Loucy (cell line): ENCODE results near the gene PITRM1.

ENCODE experiments used
- H2AFZ ChIP-seq: fragments of 200-600 bp; sonication (generic); 2 replicates; pipeline ENCODE4 v1.6.0; 2016; ENCODE audit warnings: antibody characterized with exemption, mild to moderate bottlenecking, low read length, moderate library complexity
- H3F3A ChIP-seq: fragments of 200-600 bp; 2 replicates; pipeline ENCODE4 v1.6.0; 2016; ENCODE audit warnings: antibody characterized with exemption, low read depth, mild to moderate bottlenecking
- H3K27me3 ChIP-seq: fragments of 200-600 bp; sonication (generic); 2 replicates; pipeline ENCODE4 v1.6.1; 2014; ENCODE audit warnings: low read length, mild to moderate bottlenecking; ENCODE audit not compliant: insufficient read depth, poor library complexity, severe bottlenecking
- H3K36me3 ChIP-seq: fragments of 200-600 bp; sonication (generic); 2 replicates; pipeline ENCODE4 v1.6.1; 2016; ENCODE audit warnings: low read length; ENCODE audit not compliant: insufficient read depth
- H3K4me1 ChIP-seq: fragments of 200-600 bp; sonication (generic); 2 replicates; pipeline ENCODE4 v1.5.1; 2014; ENCODE audit warnings: low read length, mild to moderate bottlenecking; ENCODE audit not compliant: insufficient read depth, poor library complexity, severe bottlenecking
- H3K4me2 ChIP-seq: fragments of 200-600 bp; sonication (generic); 2 replicates; pipeline ENCODE4 v1.6.0; 2014; ENCODE audit warnings: antibody characterized with exemption, low read length, low read depth, mild to moderate bottlenecking; ENCODE audit not compliant: poor library complexity, severe bottlenecking
- H3K4me3 ChIP-seq: fragments of 200-600 bp; sonication (generic); 2 replicates; pipeline ENCODE4 v1.5.1; 2014; ENCODE audit warnings: low read length, mild to moderate bottlenecking, mixed read lengths; ENCODE audit not compliant: poor library complexity, severe bottlenecking
- H3K79me2 ChIP-seq: fragments of 200-600 bp; sonication (generic); 2 replicates; pipeline ENCODE4 v1.6.1; 2014; ENCODE audit warnings: low read length; ENCODE audit not compliant: insufficient read depth
- H3K9ac ChIP-seq: fragments of 200-600 bp; sonication (generic); 2 replicates; pipeline ENCODE4 v1.6.0; 2014; ENCODE audit warnings: mild to moderate bottlenecking, low read depth, low read length, moderate library complexity; ENCODE audit not compliant: poor library complexity, severe bottlenecking
- H3K9me2 ChIP-seq: fragments of 200-600 bp; sonication (generic); replicated peaks from 2 replicates; pipeline ENCODE4 v1.6.1; 2016; ENCODE audit warnings: low read depth, low read length, mixed read lengths
- H3K9me3 ChIP-seq: fragments of 200-600 bp; sonication (generic); 2 replicates; pipeline ENCODE4 v1.6.1; 2014; ENCODE audit warnings: mild to moderate bottlenecking, antibody characterized with exemption, low read length, low read depth; ENCODE audit not compliant: insufficient read depth
- H4K20me1 ChIP-seq: fragments of 200-600 bp; sonication (generic); 2 replicates; pipeline ENCODE4 v1.6.0; 2014; ENCODE audit warnings: antibody characterized with exemption, low read length, mild to moderate bottlenecking; ENCODE audit not compliant: insufficient read depth, poor library complexity, severe bottlenecking
- CTCF ChIP-seq: fragments of 200-600 bp; sonication (generic); conservative IDR thresholded peaks from 2 replicates; pipeline ENCODE4 v1.5.1; 2014; ENCODE audit warnings: mild to moderate bottlenecking, antibody characterized with exemption, low read length
- EZH2phosphoT487 ChIP-seq: fragments of 200-600 bp; IDR thresholded peaks from 2 replicates; pipeline ENCODE4 v1.6.1; 2018; ENCODE audit warnings: antibody characterized with exemption, mild to moderate bottlenecking, moderate library complexity, borderline replicate concordance

The PITRM1 gene

DNA sequence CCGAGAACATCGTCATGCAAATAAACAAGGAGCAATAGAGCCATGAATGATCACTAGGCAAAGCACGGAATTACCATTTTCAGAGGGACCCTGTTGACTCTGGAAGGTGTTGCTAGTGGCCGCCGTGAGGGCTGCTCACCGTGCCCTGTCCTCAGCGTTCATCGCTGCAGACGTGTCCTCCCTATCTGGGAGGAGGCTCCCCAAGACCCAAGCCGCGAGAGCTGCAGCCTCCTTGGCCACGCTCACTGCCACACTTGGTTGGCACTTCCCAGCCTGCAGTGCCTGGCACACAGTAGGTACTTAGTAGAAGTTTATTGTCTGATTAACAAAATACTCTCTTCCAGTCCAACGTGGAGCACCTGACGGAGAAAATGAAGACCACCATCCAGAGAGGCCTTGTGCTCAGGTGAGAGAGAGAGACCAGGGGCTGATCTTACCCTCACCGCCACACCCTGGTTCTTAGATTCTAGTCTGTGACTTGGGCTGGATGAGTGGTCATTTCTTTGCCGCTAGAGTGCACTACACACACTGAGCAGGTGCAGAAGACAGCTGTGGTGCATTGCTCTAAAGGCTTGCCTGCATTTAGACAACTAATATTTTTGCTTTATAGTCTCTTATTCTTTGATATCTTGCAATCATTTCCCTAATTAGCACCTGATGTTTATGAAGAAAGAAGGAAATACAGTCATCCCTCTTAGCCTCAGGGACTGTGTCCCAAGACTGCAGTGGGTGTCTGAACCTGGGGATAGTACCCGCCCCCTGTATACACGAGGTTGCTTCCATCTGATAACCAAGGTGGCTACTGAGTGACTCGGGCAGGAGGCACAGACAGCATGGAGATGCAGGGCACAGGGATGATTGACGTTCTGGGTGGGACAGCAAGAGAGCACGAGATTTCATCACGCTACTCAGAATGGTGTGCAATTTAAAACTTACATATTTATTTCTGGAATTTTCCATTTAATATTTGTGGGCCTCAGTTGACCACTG, 40.3 kb downstream of the PITRM1 start:
- Histone ChIP-seq H3K4me1 (no peaks in the 10 kb centered on the region), H3K9me2 (no peaks in the 10 kb centered on the region), H3K4me2 (no peak overlapping the region), H3K9ac (no peak overlapping the region), H2AFZ (no peak overlapping the region), H3K79me2 (no peaks in the 10 kb centered on the region), H3K27me3 (no peaks in the 10 kb centered on the region), H3K4me3 (no peak overlapping the region), H3K36me3 (peaks cover 72% of the 10 kb centered on the region; the same call in 1 of the 2 replicates), H4K20me1 (no peaks in the 10 kb centered on the region), H3F3A (no peaks in the 10 kb centered on the region), H3K9me3 (no peaks in the 10 kb centered on the region)
- TF ChIP-seq EZH2phosphoT487 (no peak), CTCF (no peak)

- no peak for TF ChIP-seq EZH2phosphoT487
- TF ChIP-seq CTCF: no peak
Observed at GRCh38 chr10:3131098-3131497, 41.5 kb downstream of the PITRM1 start.

GRCh38 chr10:3129581-3130340, 42.8 kb downstream of the PITRM1 start:
- no peaks in the 10 kb centered on the region for H3F3A ChIP-seq

More at GRCh38 chr10:3131098-3131497, 41.5 kb downstream of the PITRM1 start:
- H3K4me2 ChIP-seq: no peak overlapping the region
- H3K9me2 ChIP-seq: no peaks in the 10 kb centered on the region
- no peaks in the 10 kb centered on the region for H3K79me2 ChIP-seq
- no peaks in the 10 kb centered on the region for H3K27me3 ChIP-seq
- H3K9ac ChIP-seq: no peak overlapping the region
- H2AFZ ChIP-seq: no peak overlapping the region
- H3K36me3 ChIP-seq: peaks cover 70% of the 10 kb centered on the region; the same call in 1 of the 2 replicates
- no peaks in the 10 kb centered on the region for H3K9me3 ChIP-seq
- no peak overlapping the region for H3K4me3 ChIP-seq
- H3K4me1 ChIP-seq: no peaks in the 10 kb centered on the region
- no peaks in the 10 kb centered on the region for H3F3A ChIP-seq
- H4K20me1 ChIP-seq: no peaks in the 10 kb centered on the region

More at GRCh38 chr10:3129581-3130340, 42.8 kb downstream of the PITRM1 start:
- Histone ChIP-seq H3K79me2 (no peaks in the 10 kb centered on the region), H2AFZ (no peak overlapping the region), H3K4me3 (no peak overlapping the region), H4K20me1 (no peaks in the 10 kb centered on the region), H3K9me3 (no peaks in the 10 kb centered on the region), H3K4me2 (no peak overlapping the region), H3K4me1 (no peaks in the 10 kb centered on the region), H3K9ac (no peak overlapping the region), H3K9me2 (no peaks in the 10 kb centered on the region), H3K27me3 (no peaks in the 10 kb centered on the region), H3K36me3 (peaks cover 70% of the 10 kb centered on the region; the same call in 1 of the 2 replicates)
- TF ChIP-seq EZH2phosphoT487 (no peak), CTCF (no peak)
